PC-3 (cell line): ENCODE results near the gene MAPK6.

ENCODE experiments used
- EZH2phosphoT487 ChIP-seq: fragments of 300-600 bp; sonication (generic); IDR thresholded peaks from 2 replicates; pipeline ENCODE4 v1.6.1; 2018; ENCODE audit warnings: mild to moderate bottlenecking, antibody characterized with exemption, low read length, borderline replicate concordance
- TF ChIP-seq, protein P1 (sequence below): fragments of 300-600 bp; sonication (generic); conservative IDR thresholded peaks from 2 replicates; pipeline ENCODE4 v1.5.1; 2017; ENCODE audit warnings: antibody characterized with exemption, low read depth, mild to moderate bottlenecking, low read length

DNA sequence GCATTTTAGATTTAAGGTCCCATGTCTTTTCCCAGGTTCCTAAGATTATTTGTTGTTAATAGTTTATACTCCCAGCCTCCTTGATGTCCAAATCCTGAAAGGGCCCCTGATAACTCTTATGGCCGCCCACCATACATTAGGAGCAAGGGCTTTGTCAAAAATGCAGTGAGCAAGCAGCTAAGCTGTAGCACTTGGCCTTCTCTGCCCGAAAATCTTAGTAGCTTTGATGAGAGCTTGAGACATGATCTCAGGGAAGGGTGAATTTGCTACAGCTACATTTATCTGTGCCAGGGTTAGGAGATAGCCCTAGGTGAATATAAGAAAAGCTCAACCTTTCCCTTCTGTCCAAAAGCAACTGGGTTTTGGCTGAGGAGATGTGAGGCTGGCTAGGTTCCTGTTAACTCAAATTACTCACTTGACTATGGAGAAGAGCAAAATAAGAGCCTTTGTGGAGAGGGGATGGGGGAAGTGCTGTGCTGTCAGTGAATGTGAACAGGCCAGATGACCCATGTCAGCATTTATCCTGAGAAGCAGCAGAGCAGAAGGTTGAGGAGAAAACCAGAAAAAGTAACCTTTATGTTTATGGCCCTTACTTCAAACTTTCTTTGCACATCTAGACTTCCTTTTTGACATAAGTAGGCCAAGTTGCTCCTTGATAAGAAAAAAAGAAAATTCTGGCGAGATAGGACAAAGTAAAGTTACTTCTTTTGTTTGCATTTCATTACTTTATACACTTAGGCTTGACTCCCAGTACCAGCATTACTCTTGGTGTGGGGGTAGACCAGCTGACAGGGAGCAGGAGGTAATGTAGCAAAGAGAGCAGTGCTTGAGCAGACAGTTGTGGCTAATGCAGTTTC lies 21.1 kb downstream of the MAPK6 start:
- no peak for TF ChIP-seq EZH2phosphoT487
- TF ChIP-seq, protein P1, sequence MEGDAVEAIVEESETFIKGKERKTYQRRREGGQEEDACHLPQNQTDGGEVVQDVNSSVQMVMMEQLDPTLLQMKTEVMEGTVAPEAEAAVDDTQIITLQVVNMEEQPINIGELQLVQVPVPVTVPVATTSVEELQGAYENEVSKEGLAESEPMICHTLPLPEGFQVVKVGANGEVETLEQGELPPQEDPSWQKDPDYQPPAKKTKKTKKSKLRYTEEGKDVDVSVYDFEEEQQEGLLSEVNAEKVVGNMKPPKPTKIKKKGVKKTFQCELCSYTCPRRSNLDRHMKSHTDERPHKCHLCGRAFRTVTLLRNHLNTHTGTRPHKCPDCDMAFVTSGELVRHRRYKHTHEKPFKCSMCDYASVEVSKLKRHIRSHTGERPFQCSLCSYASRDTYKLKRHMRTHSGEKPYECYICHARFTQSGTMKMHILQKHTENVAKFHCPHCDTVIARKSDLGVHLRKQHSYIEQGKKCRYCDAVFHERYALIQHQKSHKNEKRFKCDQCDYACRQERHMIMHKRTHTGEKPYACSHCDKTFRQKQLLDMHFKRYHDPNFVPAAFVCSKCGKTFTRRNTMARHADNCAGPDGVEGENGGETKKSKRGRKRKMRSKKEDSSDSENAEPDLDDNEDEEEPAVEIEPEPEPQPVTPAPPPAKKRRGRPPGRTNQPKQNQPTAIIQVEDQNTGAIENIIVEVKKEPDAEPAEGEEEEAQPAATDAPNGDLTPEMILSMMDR: no peak
